Tibial nerve (tissue), 4 donors: Measurements from ENCODE around the gene GLP1R. TPM values are rescaled to one million over a fixed set of nuclear protein-coding genes. Genes with fewer than 3 reads are reported as not detected.

ENCODE experiments used
- DNase-seq, 2 donors: peaks; one replicate each; pipeline ENCODE4 v3.0.0-alpha.2; 2019; ENCODE audit warnings: low spot score in 2 of 2
- H3K27ac ChIP-seq, 4 donors: fragments of 200-600 bp; sonication (generic) in 3 of 4; one replicate each; pipeline ENCODE4 v1.5.1; 2017 to 2019; ENCODE audit warnings: mild to moderate bottlenecking in 1 of 4
- H3K27me3 ChIP-seq, 2 donors: fragments of 200-600 bp; sonication (generic) in 1 of 2; one replicate each; pipeline versions ENCODE4 v1.5.1 to v1.6.0; 2017 to 2019
- H3K36me3 ChIP-seq, 3 donors: fragments of 200-600 bp; sonication (generic); one replicate each; pipeline ENCODE4 v1.5.1; 2018 to 2019
- H3K4me1 ChIP-seq, 4 donors: fragments of 200-600 bp; sonication (generic) in 3 of 4; one replicate each; pipeline ENCODE4 v1.5.1; 2017 to 2019
- H3K4me3 ChIP-seq, 4 donors: fragments of 200-600 bp; sonication (generic) in 3 of 4; one replicate each; pipeline ENCODE4 v1.5.1; 2017 to 2019; ENCODE audit warnings: mild to moderate bottlenecking in 1 of 4, moderate library complexity in 1 of 4
- H3K9me3 ChIP-seq, 4 donors: fragments of 200-600 bp; sonication (generic) in 3 of 4; one replicate each; pipeline ENCODE4 v1.5.1; 2017 to 2019
- EP300 ChIP-seq, 2 donors: sonication (generic); formaldehyde crosslinking; IDR thresholded peaks; one replicate each; pipeline ENCODE4 v1.6.1; 2017; ENCODE audit warnings: antibody characterized with exemption in 2 of 2, mild to moderate bottlenecking in 1 of 2
- POLR2A ChIP-seq, 2 donors: fragments of 450-650 bp; IDR thresholded peaks; one replicate each; pipeline ENCODE4 v1.6.1; 2017; ENCODE audit warnings: antibody characterized with exemption in 2 of 2, mild to moderate bottlenecking in 2 of 2, moderate library complexity in 2 of 2
- WGBS, 2 donors: methylation state at CpG; one replicate each; pipeline ENCODE4 v1.1.5; 2018; 5-methylcytosine and 5-hydroxymethylcytosine counted together
- total RNA-seq, 4 donors: library from RNA; depleted of rRNA; stranded (reverse); fragments of >200 nt; gene quantifications; one replicate each; pipeline ENCODE4 v1.1.0, GENCODE V29; 2016
- TF ChIP-seq, protein P1 (sequence below), 5 experiments: fragments of 200-600 bp in 3 of 5; fragments of 450-650 bp in 2 of 5; sonication (generic) in 3 of 5; IDR thresholded peaks; one replicate each; pipeline ENCODE4 v1.5.1; 2016 to 2019; ENCODE audit warnings: antibody characterized with exemption in 5 of 5, mild to moderate bottlenecking in 3 of 5, moderate library complexity in 2 of 5

The GLP1R gene
- total RNA-seq, 4 donors from 2014 or later = 0.20 to 4.2 (median 1.3) TPM

DNA sequence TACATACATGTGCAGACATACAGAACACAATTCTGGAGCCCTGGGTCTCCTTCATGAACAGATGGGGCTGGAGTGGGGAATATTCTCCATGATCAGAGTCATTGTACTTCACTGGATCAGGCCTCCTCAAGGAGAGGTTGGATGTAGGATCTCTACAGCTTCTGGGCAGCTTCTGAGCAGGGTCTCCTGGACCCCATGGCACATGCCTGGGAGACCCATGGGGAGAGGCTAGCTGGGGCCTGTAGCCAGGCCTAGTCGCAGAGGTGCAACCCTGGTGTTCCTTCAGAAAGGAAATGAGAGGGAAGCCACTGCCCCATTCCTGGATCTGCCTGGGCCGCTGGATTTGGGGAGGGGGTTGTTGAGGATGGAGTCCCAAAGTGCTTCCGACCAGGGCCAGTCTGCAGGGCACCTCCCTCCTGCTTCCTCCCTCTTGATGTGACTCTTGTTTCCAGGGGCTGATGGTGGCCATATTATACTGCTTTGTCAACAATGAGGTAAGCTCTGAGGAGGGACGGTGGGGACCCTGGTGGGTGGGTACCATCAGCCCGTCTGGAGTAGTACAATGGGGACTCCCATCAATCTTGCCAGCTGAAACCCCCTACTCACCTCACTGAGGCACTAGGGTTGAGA lies 31.8 kb downstream of the GLP1R start:
- H3K9me3 ChIP-seq = no peaks in the 10 kb centered on the region
- no peak overlapping the region for H3K4me3 ChIP-seq
- H3K36me3 ChIP-seq = no peaks in the 10 kb centered on the region
- no peak overlapping the region for H3K27ac ChIP-seq
- no peaks in the 10 kb centered on the region for H3K4me1 ChIP-seq
- WGBS, 2 donors = 70 to 76% methylated on average over 5 of the region's 5 CpGs
- no peak for TF ChIP-seq POLR2A (IDR thresholded peaks at IDR 0.05)
- TF ChIP-seq, protein P1, sequence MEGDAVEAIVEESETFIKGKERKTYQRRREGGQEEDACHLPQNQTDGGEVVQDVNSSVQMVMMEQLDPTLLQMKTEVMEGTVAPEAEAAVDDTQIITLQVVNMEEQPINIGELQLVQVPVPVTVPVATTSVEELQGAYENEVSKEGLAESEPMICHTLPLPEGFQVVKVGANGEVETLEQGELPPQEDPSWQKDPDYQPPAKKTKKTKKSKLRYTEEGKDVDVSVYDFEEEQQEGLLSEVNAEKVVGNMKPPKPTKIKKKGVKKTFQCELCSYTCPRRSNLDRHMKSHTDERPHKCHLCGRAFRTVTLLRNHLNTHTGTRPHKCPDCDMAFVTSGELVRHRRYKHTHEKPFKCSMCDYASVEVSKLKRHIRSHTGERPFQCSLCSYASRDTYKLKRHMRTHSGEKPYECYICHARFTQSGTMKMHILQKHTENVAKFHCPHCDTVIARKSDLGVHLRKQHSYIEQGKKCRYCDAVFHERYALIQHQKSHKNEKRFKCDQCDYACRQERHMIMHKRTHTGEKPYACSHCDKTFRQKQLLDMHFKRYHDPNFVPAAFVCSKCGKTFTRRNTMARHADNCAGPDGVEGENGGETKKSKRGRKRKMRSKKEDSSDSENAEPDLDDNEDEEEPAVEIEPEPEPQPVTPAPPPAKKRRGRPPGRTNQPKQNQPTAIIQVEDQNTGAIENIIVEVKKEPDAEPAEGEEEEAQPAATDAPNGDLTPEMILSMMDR (IDR thresholded peaks at IDR 0.05) = no peak
- TF ChIP-seq EP300 (IDR thresholded peaks at IDR 0.05) = no peak
- H3K27me3 ChIP-seq = peaks cover 0 to 30% of the 10 kb centered on the region in 2 donors
- DNase-seq = no peak

DNA sequence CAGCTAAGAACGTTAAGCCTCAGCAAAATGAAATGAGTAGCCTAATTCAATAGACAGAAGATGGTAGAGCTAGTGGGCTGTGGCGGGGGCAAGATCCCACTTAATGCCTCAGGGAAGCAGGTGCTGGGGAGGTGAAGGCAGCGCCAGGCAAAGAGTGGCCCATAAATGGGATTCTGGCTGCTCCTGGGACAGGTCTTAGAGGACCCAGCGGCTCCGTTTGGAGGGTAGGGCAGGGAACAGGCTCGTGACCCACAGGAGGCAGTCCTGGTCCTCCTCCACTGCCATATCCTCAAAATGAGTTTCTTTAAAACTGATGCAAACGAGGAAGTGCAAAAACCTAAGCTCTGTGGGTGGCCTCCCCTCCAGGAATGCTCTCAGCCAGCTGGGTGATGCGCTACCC lies 33.7 kb downstream of the GLP1R start:
- no peak for TF ChIP-seq EP300 (IDR thresholded peaks at IDR 0.05)
- TF ChIP-seq, protein P1 (IDR thresholded peaks at IDR 0.05) = no peak
- TF ChIP-seq POLR2A (IDR thresholded peaks at IDR 0.05) = no peak
- Histone ChIP-seq H3K4me3 (no peak overlapping the region), H3K27me3 (peaks cover 0 to 30% of the 10 kb centered on the region in 2 donors), H3K36me3 (no peaks in the 10 kb centered on the region), H3K27ac (no peak overlapping the region), H3K9me3 (no peaks in the 10 kb centered on the region), H3K4me1 (no peaks in the 10 kb centered on the region)
- no peak for DNase-seq
- WGBS, 2 donors = 66 to 67% methylated on average over 8 of the region's 8 CpGs

DNA sequence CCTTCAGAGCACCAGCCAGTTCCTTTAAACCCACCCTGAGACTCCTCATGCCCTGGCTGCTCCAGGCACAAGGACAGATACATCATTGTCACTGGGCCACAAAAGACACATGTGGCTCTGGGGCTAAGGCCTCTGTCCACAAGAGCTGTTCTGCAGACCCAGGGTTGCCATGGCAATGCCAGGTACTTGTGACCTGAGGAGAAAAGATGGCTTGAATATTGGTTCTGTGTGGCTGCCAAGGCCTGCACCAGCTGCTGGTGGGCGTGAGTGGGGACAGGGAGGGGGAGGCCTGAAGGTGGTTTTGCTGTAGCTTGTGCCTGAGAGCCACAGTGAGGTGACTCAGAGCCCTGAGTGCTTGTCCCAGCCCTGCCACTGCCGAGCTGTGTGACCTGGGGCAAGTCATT lies 34.7 kb downstream of the GLP1R start:
- H3K27me3 ChIP-seq = peaks cover 0 to 30% of the 10 kb centered on the region in 2 donors
- H3K27ac ChIP-seq = no peak overlapping the region
- no peaks in the 10 kb centered on the region for H3K36me3 ChIP-seq
- H3K4me1 ChIP-seq = peaks cover 0 to 5% (median 0%) of the 10 kb centered on the region in 4 donors
- TF ChIP-seq EP300 (IDR thresholded peaks at IDR 0.05) (no peak), POLR2A (IDR thresholded peaks at IDR 0.05) (no peak)
- TF ChIP-seq, protein P1 (IDR thresholded peaks at IDR 0.05) = no peak
- H3K9me3 ChIP-seq = no peaks in the 10 kb centered on the region
- H3K4me3 ChIP-seq = no peak overlapping the region
- DNase-seq = no peak
- 64 to 69% methylated on average over 2 of the region's 2 CpGs for whole genome bisulfite sequencing, 2 donors

DNA sequence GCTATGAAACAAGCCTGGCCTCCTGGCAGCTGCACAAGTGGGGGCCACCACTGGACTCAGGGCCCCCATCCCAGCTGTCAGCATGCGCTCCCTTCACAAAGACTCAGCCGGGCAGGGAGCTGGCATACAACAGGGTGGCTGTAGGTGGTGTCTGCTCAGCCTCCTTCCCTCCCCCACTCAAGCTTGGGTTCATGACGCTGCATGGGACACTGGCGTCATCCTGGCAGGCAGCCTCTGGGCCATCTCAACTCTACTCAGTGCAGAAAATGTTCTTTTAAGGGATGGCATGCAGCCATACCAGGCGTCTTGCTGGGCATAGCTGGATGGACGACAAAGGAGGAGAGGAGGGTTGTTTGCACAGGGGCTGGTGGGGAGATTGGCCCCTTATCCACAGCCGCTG lies 35.9 kb downstream of the GLP1R start:
- no peak overlapping the region for H3K27ac ChIP-seq

More for the DNA sequence above, 35.9 kb downstream of the GLP1R start:
- no peaks in the 10 kb centered on the region for H3K9me3 ChIP-seq
- 65 to 73% methylated on average over 6 of the region's 7 CpGs for WGBS, 2 donors
- peaks cover 0 to 30% of the 10 kb centered on the region in 2 donors for H3K27me3 ChIP-seq
- TF ChIP-seq EP300 (IDR thresholded peaks at IDR 0.05) (no peak), POLR2A (IDR thresholded peaks at IDR 0.05) (no peak)
- TF ChIP-seq, protein P1 (IDR thresholded peaks at IDR 0.05) = no peak
- no peaks in the 10 kb centered on the region for H3K36me3 ChIP-seq
- no peak overlapping the region for H3K4me3 ChIP-seq
- H3K4me1 ChIP-seq = peaks cover 0 to 8% (median 0%) of the 10 kb centered on the region in 4 donors
- no peak for DNase-seq
